ENCODE measurements around the gene ZNF274. TPM values are rescaled to one million over a fixed set of nuclear protein-coding genes. Genes with fewer than 3 reads are reported as not detected.

Gene ZNF274
- total and polyA plus RNA-seq, 2 donors (not counting 1 experiment from before 2014, with no cell fraction given): 53.3 to 83.7 TPM

DNA sequence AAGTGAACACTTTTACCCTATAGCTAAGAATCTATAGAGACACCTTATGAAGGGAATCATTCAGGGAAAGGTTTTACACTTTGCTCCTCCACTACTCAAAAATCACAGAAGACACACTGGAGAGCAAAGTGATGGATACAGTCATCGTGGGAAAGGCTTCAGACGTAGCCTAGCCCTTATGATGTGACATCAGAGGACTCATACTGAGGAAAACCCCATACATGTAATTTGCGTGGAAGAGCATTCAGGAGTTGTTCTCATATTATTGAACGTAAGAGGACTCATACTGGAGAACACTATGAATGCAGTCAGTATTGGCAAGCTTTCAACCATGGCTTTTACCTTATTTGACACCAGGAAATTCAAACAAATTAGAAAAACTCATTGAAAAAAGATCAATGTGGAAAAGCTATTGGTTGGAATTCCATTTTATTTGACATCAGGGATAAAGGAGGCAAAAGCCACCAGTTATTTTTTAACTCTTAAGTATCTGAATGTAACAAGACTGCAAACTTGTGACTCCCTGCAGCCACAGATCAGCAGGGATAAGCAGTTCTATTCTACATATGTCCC, 16.1 kb upstream of the ZNF274 start:
- ChIA-PET CTCF (no interaction called here), POLR2A (no interaction called here)
- TF ChIP-seq EZH2 (IDR thresholded peaks at IDR 0.05; ENCODE audit: borderline replicate concordance, insufficient read depth, low read depth, low read length, poor library complexity, severe bottlenecking): no peak
- TF ChIP-seq, protein P1, sequence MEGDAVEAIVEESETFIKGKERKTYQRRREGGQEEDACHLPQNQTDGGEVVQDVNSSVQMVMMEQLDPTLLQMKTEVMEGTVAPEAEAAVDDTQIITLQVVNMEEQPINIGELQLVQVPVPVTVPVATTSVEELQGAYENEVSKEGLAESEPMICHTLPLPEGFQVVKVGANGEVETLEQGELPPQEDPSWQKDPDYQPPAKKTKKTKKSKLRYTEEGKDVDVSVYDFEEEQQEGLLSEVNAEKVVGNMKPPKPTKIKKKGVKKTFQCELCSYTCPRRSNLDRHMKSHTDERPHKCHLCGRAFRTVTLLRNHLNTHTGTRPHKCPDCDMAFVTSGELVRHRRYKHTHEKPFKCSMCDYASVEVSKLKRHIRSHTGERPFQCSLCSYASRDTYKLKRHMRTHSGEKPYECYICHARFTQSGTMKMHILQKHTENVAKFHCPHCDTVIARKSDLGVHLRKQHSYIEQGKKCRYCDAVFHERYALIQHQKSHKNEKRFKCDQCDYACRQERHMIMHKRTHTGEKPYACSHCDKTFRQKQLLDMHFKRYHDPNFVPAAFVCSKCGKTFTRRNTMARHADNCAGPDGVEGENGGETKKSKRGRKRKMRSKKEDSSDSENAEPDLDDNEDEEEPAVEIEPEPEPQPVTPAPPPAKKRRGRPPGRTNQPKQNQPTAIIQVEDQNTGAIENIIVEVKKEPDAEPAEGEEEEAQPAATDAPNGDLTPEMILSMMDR (IDR thresholded peaks at IDR 0.05): no peak
- DNase-seq (no peak), ATAC-seq (ENCODE audit: low read depth) (no peak)
- Mint-ChIP-seq H3K27ac (no peak overlapping the region), H3K27me3 (no peaks in the 10 kb centered on the region), H3K4me3 (no peak overlapping the region), H3K4me1 (no peaks in the 10 kb centered on the region), H3K9me3 (ENCODE audit: insufficient read depth) (peaks cover 27% of the 10 kb centered on the region)
- H2AFZ ChIP-seq (ENCODE audit: insufficient read depth, low read depth, low read length, poor library complexity, severe bottlenecking): no peak overlapping the region
- H3K27ac ChIP-seq (ENCODE audit: low read length in 2 of 2): no peak overlapping the region
- no peak overlapping the region for H3K4me2 ChIP-seq (replicated peaks; ENCODE audit: low read depth, low read length, poor library complexity, severe bottlenecking)
- intact Hi-C loops (cut with micrococcal nuclease): no loop called here
- H3K4me1 ChIP-seq (ENCODE audit: control insufficient read depth in 2 of 2, insufficient read depth in 2 of 2, low read length in 2 of 2): no peaks in the 10 kb centered on the region
- peaks cover 9 to 77% (median 55%) of the 10 kb centered on the region in 3 donors for H3K9me3 ChIP-seq (ENCODE audit: control extremely low read depth in 1 of 3, control insufficient read depth in 2 of 3, insufficient read depth in 1 of 3, low read length in 2 of 3)
- H3K27me3 ChIP-seq (replicated peaks in 1 of 4; ENCODE audit: control extremely low read depth in 1 of 4, control insufficient read depth in 3 of 4, insufficient read depth in 4 of 4, low read length in 3 of 4): no peaks in the 10 kb centered on the region
- no peak overlapping the region for H3K4me3 ChIP-seq (ENCODE audit: control extremely low read depth in 1 of 5, extremely low read depth in 1 of 5, insufficient read depth in 1 of 5, low read depth in 2 of 5, low read length in 4 of 5)
- WGBS (ENCODE audit: insufficient coverage): no CpG with 5 or more reads among the region's 4 CpGs
- H4K20me1 ChIP-seq (ENCODE audit: control insufficient read depth, insufficient read depth, low read length, poor library complexity, severe bottlenecking): no peaks in the 10 kb centered on the region
- no peaks in the 10 kb centered on the region for H3K79me2 ChIP-seq (ENCODE audit: control insufficient read depth, insufficient read depth, low read length)
- no peaks in the 10 kb centered on the region for H3K36me3 ChIP-seq (replicated peaks in 1 of 2; ENCODE audit: control extremely low read depth in 1 of 2, control insufficient read depth in 1 of 2, extremely low read depth in 1 of 2, insufficient read depth in 2 of 2, low read length in 1 of 2)
- H3K9ac ChIP-seq (ENCODE audit: low read length): no peak overlapping the region

DNA sequence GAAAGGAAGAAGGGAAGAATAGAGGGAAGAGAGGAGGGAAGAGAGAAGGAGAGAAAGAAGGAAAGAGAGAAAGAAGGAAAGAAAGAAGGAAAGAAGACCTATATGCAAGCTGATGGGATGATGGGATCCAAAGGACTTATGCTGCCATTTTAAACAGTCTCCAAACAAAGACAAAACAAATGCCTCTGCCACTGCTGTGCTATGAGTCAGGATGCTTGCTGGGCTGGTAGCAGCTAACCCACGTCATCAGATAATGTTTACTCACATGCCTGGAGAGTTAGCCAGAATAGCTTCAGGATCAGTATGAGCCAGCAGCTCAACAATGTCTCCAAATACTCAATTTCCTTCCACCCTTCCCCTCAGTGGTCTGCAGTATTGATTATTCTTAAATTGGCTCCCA, 12.0 kb upstream of the ZNF274 start:
- H3K9me3 ChIP-seq (ENCODE audit: control extremely low read depth in 1 of 3, control insufficient read depth in 2 of 3, insufficient read depth in 1 of 3, low read length in 2 of 3): peaks cover 8 to 81% (median 52%) of the 10 kb centered on the region in 3 donors
- no peak for TF ChIP-seq EZH2 (IDR thresholded peaks at IDR 0.05; ENCODE audit: borderline replicate concordance, insufficient read depth, low read depth, low read length, poor library complexity, severe bottlenecking)
- TF ChIP-seq, protein P1 (IDR thresholded peaks at IDR 0.05): no peak
- H3K36me3 ChIP-seq (replicated peaks in 1 of 2; ENCODE audit: control extremely low read depth in 1 of 2, control insufficient read depth in 1 of 2, extremely low read depth in 1 of 2, insufficient read depth in 2 of 2, low read length in 1 of 2): no peaks in the 10 kb centered on the region
- intact Hi-C loops (cut with micrococcal nuclease): no loop called here
- Mint-ChIP-seq H3K4me3 (no peak overlapping the region), H3K4me1 (no peaks in the 10 kb centered on the region), H3K27ac (no peak overlapping the region), H3K9me3 (ENCODE audit: insufficient read depth) (peaks cover 20% of the 10 kb centered on the region), H3K27me3 (peaks cover 5% of the 10 kb centered on the region)
- H3K4me1 ChIP-seq (ENCODE audit: control insufficient read depth in 2 of 2, insufficient read depth in 2 of 2, low read length in 2 of 2): no peaks in the 10 kb centered on the region
- no peak overlapping the region for H3K4me2 ChIP-seq (replicated peaks; ENCODE audit: low read depth, low read length, poor library complexity, severe bottlenecking)
- no peak overlapping the region for H3K4me3 ChIP-seq (ENCODE audit: control extremely low read depth in 1 of 5, extremely low read depth in 1 of 5, insufficient read depth in 1 of 5, low read depth in 2 of 5, low read length in 4 of 5)
- ChIA-PET CTCF (interaction anchor here (0.8 kb wide), 1 partner anchor 13 kb away, joined by 4 read pairs; no protein-coding TSS in a partner anchor), POLR2A (no interaction called here)
- no peak overlapping the region for H3K9ac ChIP-seq (ENCODE audit: low read length)
- peaks cover 0 to 4% (median 0%) of the 10 kb centered on the region in 4 experiments for H3K27me3 ChIP-seq (replicated peaks in 1 of 4; ENCODE audit: control extremely low read depth in 1 of 4, control insufficient read depth in 3 of 4, insufficient read depth in 4 of 4, low read length in 3 of 4)
- H2AFZ ChIP-seq (ENCODE audit: insufficient read depth, low read depth, low read length, poor library complexity, severe bottlenecking): no peak overlapping the region
- H4K20me1 ChIP-seq (ENCODE audit: control insufficient read depth, insufficient read depth, low read length, poor library complexity, severe bottlenecking): no peaks in the 10 kb centered on the region
- no peak overlapping the region for H3K27ac ChIP-seq (ENCODE audit: low read length in 2 of 2)
- 13% methylated on average over 1 of the region's 1 CpG for WGBS (ENCODE audit: insufficient coverage)
- H3K79me2 ChIP-seq (ENCODE audit: control insufficient read depth, insufficient read depth, low read length): no peaks in the 10 kb centered on the region
- ATAC-seq (ENCODE audit: low read depth) (no peak), DNase-seq (no peak)

Data from B cell (primary cell).